Activated T-cell treated with anti-CD3 and anti-CD28 coated beads for 48 hours (primary cell): ENCODE results near the gene SDCCAG8.
"Not testable (repeated sequence)": the region's sequence is repeated elsewhere in the genome, so short reads cannot be mapped to it uniquely, and the experiment has no call there.

ENCODE experiments used
- DNase-seq: peaks from one replicate; pipeline ENCODE4 v3.0.0-alpha.2; 2020; ENCODE audit warnings: low read depth

Gene SDCCAG8

GRCh38 chr1:243255791-243256512 is at the start of gene SDCCAG8:
Gene SDCCAG8 (plus strand): TSS chr1:243256041. CDS start chr1:243256174, 133 bp downstream.
- DNase-seq, result peak; percentile 87

GRCh38 chr1:243211984-243212383 is 43.9 kb upstream of the SDCCAG8 start:
- not testable (repeated sequence) for DNase-seq

GRCh38 chr1:243213045-243213787 is 42.6 kb upstream of the SDCCAG8 start:
- no peak for DNase-seq

GRCh38 chr1:243215276-243215875 is 40.5 kb upstream of the SDCCAG8 start:
- DNase-seq, result not testable (repeated sequence)

DNA sequence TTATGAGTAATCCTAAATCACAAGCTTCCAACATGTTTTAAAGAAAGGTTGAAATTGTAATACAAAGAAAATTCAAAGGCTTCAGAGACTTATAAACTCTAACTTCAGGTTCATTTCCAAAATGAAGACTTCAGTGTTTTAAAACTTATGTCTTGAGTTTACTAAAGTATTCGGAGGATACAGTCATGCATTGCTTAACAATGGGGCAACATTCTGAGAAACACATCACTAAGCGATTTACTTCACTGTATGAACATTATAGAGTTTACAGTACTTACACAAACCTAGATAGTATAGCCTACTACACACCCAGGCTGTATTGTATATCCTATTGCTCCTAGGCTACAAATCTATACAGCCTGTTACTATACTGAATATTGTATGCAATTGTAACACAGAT is 39.1 kb upstream of the SDCCAG8 start:
- DNase-seq, result no peak

DNA sequence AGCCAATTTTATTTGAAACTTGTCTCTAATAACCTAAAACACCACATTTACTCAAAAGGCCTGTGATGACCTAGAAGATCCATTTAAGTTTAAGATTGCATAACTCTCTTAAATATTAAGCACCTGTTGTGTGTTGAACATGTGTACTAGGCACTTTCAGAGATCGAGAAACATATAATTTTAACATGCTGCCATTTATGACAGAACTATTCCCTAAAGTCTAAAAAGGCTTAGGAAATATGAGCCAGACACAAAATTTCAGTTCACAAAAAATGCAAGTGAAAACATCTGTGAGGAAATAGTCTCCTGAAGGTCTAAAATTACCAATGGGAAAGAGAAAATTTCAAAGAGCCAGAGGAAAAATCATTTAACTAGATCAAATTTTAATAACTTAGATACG is 38.5 kb upstream of the SDCCAG8 start:
- DNase-seq, result no peak

- no peak for DNase-seq
Observed at GRCh38 chr1:243218059-243218458, 37.8 kb upstream of the SDCCAG8 start.

DNA sequence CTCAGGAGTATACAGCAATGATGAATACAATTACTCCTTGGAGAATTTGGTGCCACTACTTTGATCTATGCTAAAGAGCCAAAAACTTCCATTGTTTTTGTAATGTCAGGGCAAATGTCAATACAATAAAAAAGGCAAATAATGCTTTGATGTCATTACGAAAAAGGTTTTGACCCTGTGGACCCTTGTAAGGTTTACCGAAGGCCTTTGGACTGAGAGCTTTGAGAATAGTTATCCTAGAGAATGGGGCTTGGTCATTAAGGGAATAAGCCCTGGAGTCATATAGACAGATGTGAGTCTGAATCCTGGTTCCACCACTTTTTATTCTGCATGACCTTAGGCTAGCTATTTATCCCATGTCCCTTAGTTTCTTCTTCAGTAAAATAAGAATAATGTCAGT is 28.2 kb upstream of the SDCCAG8 start:
- DNase-seq, result no peak

- no peak for DNase-seq
Observed at GRCh38 chr1:243229526-243229925, 26.3 kb upstream of the SDCCAG8 start.

- no peak for DNase-seq
Observed at GRCh38 chr1:243230914-243231313, 24.9 kb upstream of the SDCCAG8 start.

- DNase-seq, result no peak
Observed at GRCh38 chr1:243233908-243234307, 21.9 kb upstream of the SDCCAG8 start.

DNA sequence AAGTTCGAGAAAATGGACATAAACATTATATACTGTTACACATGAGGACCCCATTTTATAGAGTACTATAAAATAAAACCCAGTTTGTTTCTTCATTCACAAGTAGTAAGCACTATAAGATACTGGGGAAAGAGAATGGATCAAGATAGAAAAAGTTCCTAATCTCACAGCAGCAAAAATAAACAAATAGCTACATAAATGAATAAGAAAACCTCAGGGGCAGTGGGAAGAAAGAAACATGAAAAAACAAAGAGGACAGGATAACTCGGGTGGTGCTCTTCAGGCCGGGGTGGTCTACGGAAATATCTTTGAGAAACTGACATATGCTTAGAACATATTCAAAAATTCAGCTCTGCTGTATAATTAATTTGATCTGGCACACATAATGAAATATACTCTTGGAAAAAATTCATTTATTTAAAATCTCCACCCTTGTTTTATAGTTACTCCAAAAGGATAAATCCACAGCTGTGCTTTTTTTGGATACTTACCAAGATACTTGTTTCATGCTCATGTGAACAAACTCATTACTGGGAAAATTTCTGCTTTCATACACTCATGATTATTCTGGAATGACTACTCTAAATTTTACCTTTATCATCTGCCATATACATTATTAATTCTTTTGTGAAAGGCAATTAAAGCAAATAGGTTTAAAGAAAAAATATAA is 20.7 kb upstream of the SDCCAG8 start:
- DNase-seq, result no peak

DNA sequence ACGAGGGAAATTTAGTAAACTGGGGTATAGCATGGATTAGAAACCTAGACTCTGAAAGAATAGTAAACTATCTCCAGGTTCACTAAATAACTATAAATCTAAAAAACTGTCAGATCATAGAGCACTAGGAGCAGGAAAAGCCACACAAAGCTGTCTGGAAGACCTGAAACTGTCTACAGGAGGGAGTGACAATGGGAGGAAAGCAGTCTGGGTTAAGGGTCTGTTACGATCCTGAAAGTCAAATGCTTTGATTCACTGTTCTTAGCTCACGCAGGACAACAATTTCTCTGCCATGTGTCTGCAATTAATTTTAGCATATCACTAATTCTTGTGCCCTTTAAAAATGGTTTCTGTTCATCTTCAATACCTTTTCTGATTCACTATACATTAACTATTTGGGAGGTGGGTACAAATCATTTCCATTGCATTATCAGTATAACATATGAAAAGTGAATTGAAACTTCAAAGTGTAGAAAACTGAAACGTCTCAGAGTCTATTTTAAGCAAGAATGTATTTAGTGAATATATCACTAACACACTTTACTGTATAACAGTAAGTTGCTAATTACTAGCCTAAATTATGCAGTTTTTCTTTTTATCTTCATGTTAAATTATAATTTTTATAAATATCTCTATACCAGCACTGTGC is 19.1 kb upstream of the SDCCAG8 start:
- no peak for DNase-seq

- no peak for DNase-seq
Observed at GRCh38 chr1:243244432-243244841, 11.4 kb upstream of the SDCCAG8 start.

DNA sequence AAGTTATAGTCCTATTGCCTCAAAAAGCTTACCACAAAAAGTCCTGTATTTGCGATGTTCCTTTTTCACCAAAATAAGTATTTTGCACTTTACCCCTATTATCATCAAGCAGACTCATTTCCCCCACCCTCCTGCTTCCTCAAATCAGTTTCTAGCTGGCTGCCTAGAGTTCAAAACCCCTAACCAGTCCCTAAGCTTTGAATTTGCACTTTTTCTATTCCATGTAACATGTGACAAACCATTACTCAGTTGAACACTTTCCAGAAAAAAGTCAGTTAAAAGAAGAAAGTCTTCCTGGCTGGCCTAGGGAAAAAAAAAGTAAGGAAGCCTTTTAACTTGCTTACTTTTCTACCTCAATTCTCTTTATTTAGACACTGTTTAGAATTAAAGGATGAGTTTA is 8.9 kb upstream of the SDCCAG8 start:
- DNase-seq, result no peak

DNA sequence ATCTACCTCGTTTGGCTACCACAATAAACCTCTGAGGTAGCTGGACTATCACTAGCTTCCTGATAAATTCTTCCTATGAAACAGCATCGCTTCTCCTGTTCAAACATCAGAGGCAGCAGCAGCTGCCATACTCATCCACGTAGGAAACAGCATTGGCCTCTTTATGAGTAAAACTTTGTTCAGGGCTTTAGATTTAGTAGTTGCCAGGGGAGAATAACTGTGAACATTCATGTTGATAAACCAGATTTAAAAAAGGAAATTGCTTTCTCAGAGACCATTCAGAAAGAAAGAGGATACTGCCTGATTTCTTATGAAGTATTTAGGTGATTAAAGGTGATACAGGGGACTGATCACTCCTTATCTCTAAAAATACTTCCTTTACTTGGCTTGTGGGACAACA is 7.9 kb upstream of the SDCCAG8 start:
- DNase-seq, result no peak

DNA sequence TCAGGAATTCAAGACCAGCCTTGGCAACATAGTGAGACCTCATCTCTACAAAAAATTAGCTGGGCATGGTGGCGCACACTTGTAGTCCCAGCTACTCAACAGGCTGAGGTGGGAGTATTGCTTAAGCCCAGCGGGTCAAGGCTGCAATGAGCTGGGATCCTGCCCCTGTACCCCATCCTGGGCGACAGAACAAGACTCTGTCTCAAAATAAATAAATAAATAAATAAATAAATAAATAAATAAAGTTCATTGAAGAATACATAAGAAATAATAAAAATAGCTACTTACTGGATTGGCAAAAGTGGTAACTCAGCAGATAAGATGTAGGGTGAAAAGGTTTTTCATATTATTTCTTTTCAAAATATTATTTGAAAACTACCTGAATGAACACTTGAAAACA is 6.6 kb upstream of the SDCCAG8 start:
- no peak for DNase-seq

DNA sequence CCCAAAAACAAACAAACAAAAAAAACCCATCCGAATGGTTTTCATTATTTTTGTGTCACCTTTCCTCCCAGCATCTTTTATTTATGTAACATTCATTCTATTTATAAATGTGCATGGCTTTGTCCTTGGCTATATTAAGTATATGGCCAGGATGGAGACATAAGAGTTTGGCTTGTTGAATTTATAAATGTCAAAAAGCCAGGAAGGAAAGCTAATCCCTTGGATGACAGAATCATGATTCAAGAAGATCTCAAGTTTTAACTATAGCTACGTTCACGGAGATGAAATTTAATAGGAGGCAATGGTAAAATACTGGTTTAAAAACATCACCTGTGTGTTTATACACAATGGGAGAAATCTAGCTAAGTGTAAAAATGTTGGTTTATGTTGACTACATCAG is 5.7 kb upstream of the SDCCAG8 start:
- DNase-seq, result no peak

GRCh38 chr1:243251539-243251938 is 4.3 kb upstream of the SDCCAG8 start:
- DNase-seq, result no peak

GRCh38 chr1:243253211-243253925 is 2.5 kb upstream of the SDCCAG8 start:
- no peak for DNase-seq

DNA sequence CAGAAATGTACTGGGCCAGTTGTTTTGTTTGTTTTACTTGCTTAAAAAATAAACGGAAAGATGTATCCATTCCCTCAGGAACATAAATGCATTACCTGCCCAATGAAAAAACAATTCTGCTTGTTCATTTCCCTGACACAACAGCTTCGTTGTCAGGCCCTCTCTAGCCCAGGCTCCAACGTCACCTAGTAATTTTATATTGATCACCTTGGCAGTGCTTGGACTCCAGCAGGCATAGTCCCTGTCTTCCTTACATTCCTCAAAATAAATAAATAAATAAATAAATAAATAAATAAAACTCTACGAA is 2.0 kb upstream of the SDCCAG8 start:
- no peak for DNase-seq
